ENCODE measurements around the gene NME4.

- no peak for TF ChIP-seq CTCF (conservative IDR thresholded peaks at IDR 0.05; ENCODE audit: low read depth, low read length)
- no peak for TF ChIP-seq EZH2 (IDR thresholded peaks at IDR 0.05; ENCODE audit: borderline replicate concordance, low read depth, low read length, poor library complexity, severe bottlenecking)
These were observed 48.6 kb downstream of the NME4 start for GRCh38 chr16:445566-445965.

Measured in A673 (cell line).